Astrocyte of the cerebellum (primary cell): ENCODE measurements around the gene LGALS13.

ENCODE experiments used
- DNase-seq: peaks from one replicate; pipeline ENCODE4 v3.0.0-alpha.2; 2011; ENCODE audit warnings: low read depth
- H3K4me3 ChIP-seq: 2 replicates; pipeline ENCODE4 v1.5.1; 2011; ENCODE audit warnings: mild to moderate bottlenecking, low read depth, low read length, moderate library complexity
- CTCF ChIP-seq: IDR thresholded peaks from 2 replicates; pipeline ENCODE4 v1.5.1; 2012; ENCODE audit warnings: low read length, low read depth, moderate library complexity, mild to moderate bottlenecking; ENCODE audit errors: missing control alignments
- in situ Hi-C: cut with HindIII; loops from 2 replicates; pipeline ENCODE4 v1.10.0; 2017; ENCODE audit warnings: low sequenced_read_pairs

LGALS13 gene

DNA sequence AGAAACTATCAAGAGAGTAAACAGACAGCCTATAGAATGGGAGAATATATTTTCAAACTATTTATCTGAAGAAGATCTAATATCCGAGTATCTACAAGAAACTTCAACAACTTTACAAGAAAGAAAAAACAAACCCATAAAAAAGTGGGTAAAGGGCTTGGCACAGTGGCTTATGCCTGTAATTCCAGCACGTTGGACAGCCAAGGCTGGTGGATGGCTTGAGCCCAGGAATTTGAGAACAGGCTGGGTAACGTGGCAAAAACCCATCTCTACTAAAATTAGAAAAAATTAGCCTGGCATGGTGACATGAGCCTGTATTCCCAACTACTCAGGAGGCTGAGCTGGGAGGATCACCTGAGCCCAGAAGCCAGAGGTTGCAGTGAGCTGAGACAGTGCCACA lies 45.6 kb downstream of the LGALS13 start:
- in situ Hi-C loops: no loop called here
- DNase-seq: no peak
- H3K4me3 ChIP-seq: no peak overlapping the region
- TF ChIP-seq CTCF: no peak

- DNase-seq: no peak
- no peak for TF ChIP-seq CTCF
- in situ Hi-C loops: no loop called here
- H3K4me3 ChIP-seq: no peak within 1 kb of the TSS
Measured at GRCh38 chr19:39655613-39656012, 53.3 kb downstream of the LGALS13 start, which contains the start of gene LGALS16. Gene LGALS16 (plus strand): TSS chr19:39655913. CDS start chr19:39655962, 49 bp downstream.
